NOMO-1 (cell line): ENCODE measurements around the gene ZC3H18.
A peak's percentile ranks its signal among the peaks of the same experiment; 100 is the strongest.

Experiments used
- DNase-seq, 2 experiments: peaks; one replicate each; lab custom pipeline; 2025; ENCODE audit not compliant: unreplicated experiment in 2 of 2; lab: John Stamatoyannopoulos, UW

The ZC3H18 gene

GRCh38 chr16:88578446-88579313, 8.5 kb downstream of the ZC3H18 start:
- no peak for DNase-seq

GRCh38 chr16:88580371-88580770, 10.2 kb downstream of the ZC3H18 start:
- DNase-seq = no peak

- DNase-seq = no peak
Observed at GRCh38 chr16:88581033-88581432, 10.8 kb downstream of the ZC3H18 start.

- DNase-seq = no peak
Observed at GRCh38 chr16:88582912-88583575, 12.8 kb downstream of the ZC3H18 start.

GRCh38 chr16:88584676-88585075, 14.5 kb downstream of the ZC3H18 start:
- DNase-seq = no peak

GRCh38 chr16:88585269-88585668, 15.1 kb downstream of the ZC3H18 start:
- DNase-seq = no peak

GRCh38 chr16:88585927-88586581, 15.9 kb downstream of the ZC3H18 start:
- no peak for DNase-seq

GRCh38 chr16:88588148-88588547, 17.9 kb downstream of the ZC3H18 start:
- DNase-seq = no peak

GRCh38 chr16:88588754-88589153, 18.6 kb downstream of the ZC3H18 start:
- DNase-seq = no peak

- DNase-seq = no peak
Observed at GRCh38 chr16:88589441-88589840, 19.2 kb downstream of the ZC3H18 start.

GRCh38 chr16:88591577-88592021, 21.4 kb downstream of the ZC3H18 start:
- peak; percentile 43 to 51 for DNase-seq

GRCh38 chr16:88593061-88593460, 22.9 kb downstream of the ZC3H18 start:
- no peak for DNase-seq

- DNase-seq = no peak
Observed at GRCh38 chr16:88593489-88593888, 23.3 kb downstream of the ZC3H18 start.

- DNase-seq = no peak
Observed at GRCh38 chr16:88593910-88594309, 23.7 kb downstream of the ZC3H18 start.

GRCh38 chr16:88595101-88595500, 24.9 kb downstream of the ZC3H18 start:
- no peak for DNase-seq

GRCh38 chr16:88595921-88596320, 25.7 kb downstream of the ZC3H18 start:
- no peak for DNase-seq

- no peak for DNase-seq
Observed at GRCh38 chr16:88596483-88596882, 26.3 kb downstream of the ZC3H18 start.

- DNase-seq = no peak
Observed at GRCh38 chr16:88597856-88598491, 27.8 kb downstream of the ZC3H18 start.

GRCh38 chr16:88599092-88599733, 29.0 kb downstream of the ZC3H18 start:
- DNase-seq = peak; percentile 1 to 4

GRCh38 chr16:88599825-88600538, 29.8 kb downstream of the ZC3H18 start:
- DNase-seq = no peak
